Measurements from ENCODE around the gene ATP6V0D1.

The ATP6V0D1 gene

GRCh38 chr16:67445126-67445426 lies 35.9 kb downstream of the ATP6V0D1 start:
- TF ChIP-seq TAF1 (IDR thresholded peaks at IDR 0.05; ENCODE audit: low read depth): no peak
- no peak for TF ChIP-seq TEAD4 (IDR thresholded peaks at IDR 0.05)
- no peak for TF ChIP-seq RAD21 (IDR thresholded peaks at IDR 0.05; ENCODE audit: low read depth)
- TF ChIP-seq CREB1 (IDR thresholded peaks at IDR 0.05; ENCODE audit: low read depth): no peak
- TF ChIP-seq EP300 (IDR thresholded peaks at IDR 0.05; ENCODE audit: borderline replicate concordance): no peak
- TF ChIP-seq ZBTB7A (IDR thresholded peaks at IDR 0.05; ENCODE audit: low read depth): no peak
- no peak for TF ChIP-seq USF1 (IDR thresholded peaks at IDR 0.05)
- TF ChIP-seq TCF12 (IDR thresholded peaks at IDR 0.05; ENCODE audit: low read depth): no peak
- TF ChIP-seq CEBPB (IDR thresholded peaks at IDR 0.05): no peak
- no peak for TF ChIP-seq MAX (IDR thresholded peaks at IDR 0.05)
- no peak for TF ChIP-seq YY1 (IDR thresholded peaks at IDR 0.05; ENCODE audit: low read depth)
- no peak for TF ChIP-seq REST (IDR thresholded peaks at IDR 0.05; ENCODE audit: low read depth)
- no peak for TF ChIP-seq EGR1 (IDR thresholded peaks at IDR 0.05)
- no peak for TF ChIP-seq NFIC (IDR thresholded peaks at IDR 0.05)
- no peak for TF ChIP-seq FOXM1 (IDR thresholded peaks at IDR 0.05; ENCODE audit: borderline replicate concordance, low read depth)

GRCh38 chr16:67444259-67445125 lies 36.5 kb downstream of the ATP6V0D1 start:
- no peak for TF ChIP-seq TAF1 (IDR thresholded peaks at IDR 0.05; ENCODE audit: low read depth)
- TF ChIP-seq MAX (IDR thresholded peaks at IDR 0.05): peak; percentile 56; the same call in 1 of the 2 replicates
- 0 out of 2 replicates have a peak, but pooled peaks have one; percentile 26 for TF ChIP-seq NFIC (IDR thresholded peaks at IDR 0.05)

GRCh38 chr16:67443265-67443664 lies 37.7 kb downstream of the ATP6V0D1 start:
- no peak for TF ChIP-seq REST (IDR thresholded peaks at IDR 0.05; ENCODE audit: low read depth)
- no peak for TF ChIP-seq EGR1 (IDR thresholded peaks at IDR 0.05)
- TF ChIP-seq YY1 (IDR thresholded peaks at IDR 0.05; ENCODE audit: low read depth): no peak
- TF ChIP-seq USF1 (IDR thresholded peaks at IDR 0.05): no peak
- no peak for TF ChIP-seq RAD21 (IDR thresholded peaks at IDR 0.05; ENCODE audit: low read depth)
- no peak for TF ChIP-seq ZBTB7A (IDR thresholded peaks at IDR 0.05; ENCODE audit: low read depth)
- no peak for TF ChIP-seq CEBPB (IDR thresholded peaks at IDR 0.05)
- no peak for TF ChIP-seq CREB1 (IDR thresholded peaks at IDR 0.05; ENCODE audit: low read depth)
- TF ChIP-seq MAX (IDR thresholded peaks at IDR 0.05): no peak
- TF ChIP-seq FOXM1 (IDR thresholded peaks at IDR 0.05; ENCODE audit: borderline replicate concordance, low read depth): no peak
- no peak for TF ChIP-seq NFIC (IDR thresholded peaks at IDR 0.05)
- no peak for TF ChIP-seq TAF1 (IDR thresholded peaks at IDR 0.05; ENCODE audit: low read depth)
- no peak for TF ChIP-seq TCF12 (IDR thresholded peaks at IDR 0.05; ENCODE audit: low read depth)
- TF ChIP-seq EP300 (IDR thresholded peaks at IDR 0.05; ENCODE audit: borderline replicate concordance): no peak
- TF ChIP-seq TEAD4 (IDR thresholded peaks at IDR 0.05): no peak

GRCh38 chr16:67442581-67443255 lies 38.2 kb downstream of the ATP6V0D1 start:
- TF ChIP-seq REST (IDR thresholded peaks at IDR 0.05; ENCODE audit: low read depth) (no peak), TAF1 (IDR thresholded peaks at IDR 0.05; ENCODE audit: low read depth) (no peak), NFIC (IDR thresholded peaks at IDR 0.05) (no peak), ZBTB7A (IDR thresholded peaks at IDR 0.05; ENCODE audit: low read depth) (no peak), TCF12 (IDR thresholded peaks at IDR 0.05; ENCODE audit: low read depth) (no peak), TEAD4 (IDR thresholded peaks at IDR 0.05) (no peak), USF1 (IDR thresholded peaks at IDR 0.05) (no peak), CREB1 (IDR thresholded peaks at IDR 0.05; ENCODE audit: low read depth) (no peak), CEBPB (IDR thresholded peaks at IDR 0.05) (no peak), FOXM1 (IDR thresholded peaks at IDR 0.05; ENCODE audit: borderline replicate concordance, low read depth) (no peak), RAD21 (IDR thresholded peaks at IDR 0.05; ENCODE audit: low read depth) (no peak), EP300 (IDR thresholded peaks at IDR 0.05; ENCODE audit: borderline replicate concordance) (no peak), YY1 (IDR thresholded peaks at IDR 0.05; ENCODE audit: low read depth) (no peak), MAX (IDR thresholded peaks at IDR 0.05) (no peak), EGR1 (IDR thresholded peaks at IDR 0.05) (no peak)
